Kidney (tissue), 14 donors: Measurements from ENCODE around the gene FXYD4. TPM values are rescaled to one million over a fixed set of nuclear protein-coding genes. Genes with fewer than 3 reads are reported as not detected.

Experiments
- DNase-seq, 5 donors: peaks; one replicate each; pipeline ENCODE4 v3.0.0-alpha.2; 2013 to 2020
- FAIRE-seq: peaks from 2 replicates; lab custom pipeline; 2012; peaks lifted over from hg19 to GRCh38; lab: Jason Lieb, UNC
- H3K27ac ChIP-seq, 2 donors: one replicate each; pipeline ENCODE4 v1.7.0; 2013; ENCODE audit warnings: low read depth in 2 of 2, low read length in 2 of 2, inconsistent platforms in 1 of 2
- H3K27me3 ChIP-seq: one replicate; pipeline ENCODE4 v1.7.1; 2013; ENCODE audit warnings: low read length, inconsistent platforms; ENCODE audit not compliant: control insufficient read depth, insufficient read depth
- H3K36me3 ChIP-seq, 3 donors: one replicate each; pipeline versions ENCODE4 v1.7.0 to v1.7.1; 2013; ENCODE audit warnings: low read length in 3 of 3, control low read depth in 1 of 3, inconsistent platforms in 1 of 3; ENCODE audit not compliant: insufficient read depth in 3 of 3, control insufficient read depth in 2 of 3
- H3K4me1 ChIP-seq, 3 donors: one replicate each; pipeline versions ENCODE4 v1.7.0 to v1.7.1; 2013; ENCODE audit warnings: low read length in 3 of 3, inconsistent platforms in 1 of 3, low read depth in 1 of 3; ENCODE audit not compliant: control insufficient read depth in 2 of 3, insufficient read depth in 2 of 3
- H3K4me3 ChIP-seq, 3 donors: one replicate each; pipeline versions ENCODE4 v1.7.0 to v1.8.1; 2013; ENCODE audit warnings: low read length in 3 of 3, control low read depth in 1 of 3, inconsistent platforms in 1 of 3
- H3K9ac ChIP-seq, 3 donors: one replicate each; pipeline versions ENCODE4 v1.7.0 to v1.7.1; 2013; ENCODE audit warnings: low read length in 3 of 3, control low read depth in 1 of 3, inconsistent platforms in 1 of 3
- H3K9me3 ChIP-seq, 3 donors: one replicate each; pipeline versions ENCODE4 v1.7.0 to v1.7.1; 2013; ENCODE audit warnings: low read length in 3 of 3, control low read depth in 1 of 3, inconsistent platforms in 1 of 3; ENCODE audit not compliant: control insufficient read depth in 2 of 3, insufficient read depth in 1 of 3
- CTCF ChIP-seq: IDR thresholded peaks from 3 replicates; pipeline ENCODE4 v1.5.1; 2012; ENCODE audit warnings: mild to moderate bottlenecking, moderate library complexity, borderline replicate concordance; ENCODE audit not compliant: insufficient read depth; ENCODE audit errors: extremely low read depth
- intact Hi-C: fragments of 100-400 bp; cut with DNase I; formaldehyde crosslinking; loops from one replicate; pipeline ENCODE4 v1.11.1; 2022
- polyA plus RNA-seq: library from polyadenylated mRNA; stranded (reverse); fragments of 350-450 nt; fragmentation: Illumina TruSeq; extraction: RNeasy Lipid Tissue Mini Kit (QIAGEN cat#74804); gene quantifications from one replicate; pipeline ENCODE4 v1.2.3, GENCODE V29; 2014; ENCODE audit warnings: low read depth, low replicate concordance; ENCODE audit not compliant: insufficient read depth
- total RNA-seq: library from RNA; stranded (reverse); fragmentation: NEBNext Ultra II Directional; extraction: Animal tissue kit (Norgen Biotek cat#: 25700); gene quantifications from one replicate; pipeline ENCODE4 v1.2.1, GENCODE V29; 2021
- donor health status: control.
- donor health status: control.
- donor health status: control.
- donor health status: control.
- donor health status: control.
- donor health status: DM: yes; HTN: yes; CAD: no.
- donor health status: Normal renal cell carcinoma (clear cell type).

FXYD4 gene
- total and polyA plus RNA-seq, 2 donors from 2014 or later: 109 to 392 TPM

DNA sequence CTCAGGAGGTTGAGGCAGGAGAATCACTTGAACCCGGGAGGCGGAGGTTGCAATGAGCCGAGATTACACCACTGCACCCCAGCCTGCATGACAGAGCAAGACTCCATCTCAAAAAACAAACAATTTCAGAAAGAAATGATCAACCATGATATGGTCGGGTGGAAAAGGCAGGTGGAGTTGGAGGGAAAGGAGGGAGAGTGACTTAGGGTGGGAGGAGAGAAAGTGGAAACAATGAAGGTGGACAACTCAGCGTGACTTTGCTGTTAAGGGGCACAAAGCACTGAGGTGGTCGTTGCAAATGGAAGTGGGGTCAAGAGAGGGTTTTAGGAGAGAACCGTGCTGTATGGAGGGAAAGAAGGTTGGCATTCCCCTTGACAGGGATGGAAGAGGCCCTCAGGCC lies 30.0 kb upstream of the FXYD4 start:
- Histone ChIP-seq H3K4me3 (no peak overlapping the region), H3K36me3 (no peaks in the 10 kb centered on the region), H3K9ac (no peak overlapping the region), H3K27ac (no peak overlapping the region), H3K27me3 (no peaks in the 10 kb centered on the region), H3K4me1 (peaks cover 0 to 6% (median 5%) of the 10 kb centered on the region in 3 donors), H3K9me3 (no peaks in the 10 kb centered on the region)
- intact Hi-C loops: loop anchor here (10.0 kb wide), 1 partner anchor 47 kb away; no protein-coding TSS in a partner anchor
- no peak for FAIRE-seq
- no peak for DNase-seq
- TF ChIP-seq CTCF: no peak

DNA sequence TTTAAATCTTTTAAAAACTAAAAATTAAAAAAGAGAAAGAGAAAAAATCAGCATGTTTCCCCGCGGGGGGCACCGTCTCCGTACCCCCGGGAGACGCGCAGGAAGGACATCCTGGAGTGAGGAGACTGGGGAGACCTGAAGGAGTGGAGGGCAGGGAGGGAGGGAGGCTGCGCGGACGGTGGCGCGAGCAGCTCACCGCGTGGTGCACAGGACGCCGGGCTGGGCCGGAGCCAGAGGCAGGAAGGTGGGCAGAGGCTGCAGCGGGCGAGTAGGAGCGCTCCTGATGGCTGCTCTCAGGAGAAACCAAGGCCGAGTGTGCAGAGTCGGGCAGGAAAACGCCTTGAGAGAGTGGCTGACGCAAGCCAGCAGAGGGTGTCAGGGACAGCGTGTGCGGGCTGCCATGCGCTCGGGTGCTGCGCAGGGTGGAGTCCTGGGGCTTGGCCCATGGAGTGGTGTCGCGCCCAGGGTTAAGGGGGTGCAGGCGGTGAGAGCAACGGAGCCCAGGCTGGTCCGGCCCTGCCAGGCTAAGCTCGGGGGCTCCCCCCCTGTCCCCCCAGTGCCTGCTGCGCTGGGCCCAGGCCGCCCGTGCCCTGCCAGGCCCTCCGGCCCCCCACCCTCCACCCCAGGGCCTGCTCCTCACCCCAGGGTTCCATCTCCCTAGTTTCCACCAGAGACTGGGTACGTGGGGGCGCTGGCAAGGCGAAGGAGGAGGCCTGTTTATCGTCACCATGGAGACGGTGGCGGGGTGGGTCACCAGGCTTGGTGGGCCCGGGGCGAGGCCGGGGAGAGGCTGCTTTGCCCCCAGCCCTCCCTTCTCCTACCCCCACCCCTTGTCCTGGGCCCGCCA lies 28.9 kb upstream of the FXYD4 start:
- DNase-seq (peak in 1 of 5 donors; percentile 72), FAIRE-seq (no peak)
- Histone ChIP-seq H3K4me3 (no peak overlapping the region), H3K27ac (no peak overlapping the region), H3K9me3 (no peaks in the 10 kb centered on the region), H3K9ac (no peak overlapping the region), H3K36me3 (no peaks in the 10 kb centered on the region), H3K27me3 (no peaks in the 10 kb centered on the region), H3K4me1 (no peaks in the 10 kb centered on the region)
- TF ChIP-seq CTCF: no peak
- intact Hi-C loops: loop anchor here (10.0 kb wide), 1 partner anchor 48 kb away; no protein-coding TSS in a partner anchor

- Histone ChIP-seq H3K27me3 (no peaks in the 10 kb centered on the region), H3K36me3 (no peaks in the 10 kb centered on the region), H3K9ac (no peak overlapping the region), H3K4me3 (no peak overlapping the region), H3K27ac (no peak overlapping the region), H3K9me3 (no peaks in the 10 kb centered on the region), H3K4me1 (no peaks in the 10 kb centered on the region)
- intact Hi-C loops: loop anchor here (10.0 kb wide), 1 partner anchor 48 kb away; no protein-coding TSS in a partner anchor
- no peak for DNase-seq
- no peak for TF ChIP-seq CTCF
- FAIRE-seq: no peak
These were observed 28.3 kb upstream of the FXYD4 start for GRCh38 chr10:43343126-43343525.
